Measurements from ENCODE around the gene BACH2.

GRCh38 chr6:89921197-89921596 lies 375.4 kb downstream of the BACH2 start:
- TF ChIP-seq CTCF (IDR thresholded peaks at IDR 0.05) (no peak), POLR2AphosphoS5 (IDR thresholded peaks at IDR 0.05) (no peak)
